ENCODE data around the gene MXD4. TPM values are rescaled to one million over a fixed set of nuclear protein-coding genes. Genes with fewer than 3 reads are reported as not detected.

Gene MXD4
- polyA plus RNA-seq, 4 donors = 24.0 to 46.7 (median 32.7) TPM

- no peak for DNase-seq
- no peaks in the 10 kb centered on the region for H3K27me3 ChIP-seq (ENCODE audit: control insufficient read depth in 3 of 3, insufficient read depth in 3 of 3, low read length in 3 of 3)
- H3K27ac ChIP-seq (ENCODE audit: low read depth in 1 of 3, low read length in 2 of 3) = no peak overlapping the region
- peaks cover 2 to 96% (median 10%) of the 10 kb centered on the region in 3 donors for H3K36me3 ChIP-seq (ENCODE audit: control insufficient read depth in 3 of 3, insufficient read depth in 2 of 3, low read depth in 1 of 3, low read length in 3 of 3)
- H3K4me3 ChIP-seq (ENCODE audit: low read depth in 1 of 3, low read length in 3 of 3) = no peak overlapping the region
- no peak for FAIRE-seq
- H3K9me3 ChIP-seq (ENCODE audit: control insufficient read depth in 2 of 2, insufficient read depth in 1 of 2, low read depth in 1 of 2, low read length in 1 of 2) = no peaks in the 10 kb centered on the region
- H3K4me1 ChIP-seq (ENCODE audit: control insufficient read depth in 3 of 3, insufficient read depth in 2 of 3, low read depth in 1 of 3, low read length in 2 of 3) = peaks cover 0 to 13% (median 6%) of the 10 kb centered on the region in 3 donors
- 82 to 89% (median 88%) methylated on average over 32 of the region's 32 CpGs for WGBS, 3 donors
Observed at GRCh38 chr4:2254665-2255500, 7.0 kb downstream of the MXD4 start.

GRCh38 chr4:2253160-2254084, 8.5 kb downstream of the MXD4 start:
- no peak overlapping the region for H3K4me3 ChIP-seq (ENCODE audit: low read depth in 1 of 3, low read length in 3 of 3)
- no peak overlapping the region for H3K27ac ChIP-seq (ENCODE audit: low read depth in 1 of 3, low read length in 2 of 3)
- H3K4me1 ChIP-seq (ENCODE audit: control insufficient read depth in 3 of 3, insufficient read depth in 2 of 3, low read depth in 1 of 3, low read length in 2 of 3) = peaks cover 0 to 10% (median 0%) of the 10 kb centered on the region in 3 donors
- FAIRE-seq (no peak), DNase-seq (no peak)
- H3K9me3 ChIP-seq (ENCODE audit: control insufficient read depth in 2 of 2, insufficient read depth in 1 of 2, low read depth in 1 of 2, low read length in 1 of 2) = no peaks in the 10 kb centered on the region
- 87 to 88% (median 87%) methylated on average over 30 to 32 of the region's 32 CpGs for WGBS, 3 donors
- H3K27me3 ChIP-seq (ENCODE audit: control insufficient read depth in 3 of 3, insufficient read depth in 3 of 3, low read length in 3 of 3) = no peaks in the 10 kb centered on the region
- H3K36me3 ChIP-seq (ENCODE audit: control insufficient read depth in 3 of 3, insufficient read depth in 2 of 3, low read depth in 1 of 3, low read length in 3 of 3) = peaks cover 2 to 96% (median 10%) of the 10 kb centered on the region in 3 donors

DNA sequence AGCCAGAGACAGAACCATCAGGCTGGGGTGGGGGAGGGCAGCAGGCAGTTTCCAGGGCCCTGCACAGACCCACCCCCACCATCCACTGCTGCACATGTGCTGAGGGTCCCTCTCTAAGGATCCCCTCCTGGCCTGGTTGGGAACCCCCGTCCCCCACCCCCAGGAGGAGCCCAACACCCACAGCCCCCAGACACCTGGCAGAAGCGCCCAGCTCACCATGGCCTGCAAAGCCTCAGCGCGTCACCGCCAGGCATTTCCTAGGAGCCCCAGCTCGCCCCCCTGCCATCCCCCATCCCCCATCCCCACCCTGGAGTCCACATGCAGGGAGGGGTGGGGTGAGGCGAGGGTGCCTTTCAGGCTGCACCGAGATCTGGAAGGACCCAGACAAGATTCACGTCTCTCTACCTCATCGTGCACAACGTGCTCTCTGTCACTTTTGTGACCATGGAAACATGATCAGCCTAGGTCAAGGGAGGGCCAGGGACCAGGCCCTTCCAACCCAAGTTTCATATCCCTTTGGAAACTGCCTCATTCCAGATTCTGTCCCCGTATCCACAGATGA, 9.3 kb downstream of the MXD4 start:
- H3K36me3 ChIP-seq (ENCODE audit: control insufficient read depth in 3 of 3, insufficient read depth in 2 of 3, low read depth in 1 of 3, low read length in 3 of 3) = peaks cover 2 to 96% (median 10%) of the 10 kb centered on the region in 3 donors
- no peak overlapping the region for H3K4me3 ChIP-seq (ENCODE audit: low read depth in 1 of 3, low read length in 3 of 3)
- WGBS, 3 donors = 84 to 94% (median 89%) methylated on average over 11 to 12 of the region's 12 CpGs
- H3K27me3 ChIP-seq (ENCODE audit: control insufficient read depth in 3 of 3, insufficient read depth in 3 of 3, low read length in 3 of 3) = no peaks in the 10 kb centered on the region
- DNase-seq (no peak), FAIRE-seq (no peak)
- no peaks in the 10 kb centered on the region for H3K9me3 ChIP-seq (ENCODE audit: control insufficient read depth in 2 of 2, insufficient read depth in 1 of 2, low read depth in 1 of 2, low read length in 1 of 2)
- peaks cover 0 to 10% (median 0%) of the 10 kb centered on the region in 3 donors for H3K4me1 ChIP-seq (ENCODE audit: control insufficient read depth in 3 of 3, insufficient read depth in 2 of 3, low read depth in 1 of 3, low read length in 2 of 3)
- H3K27ac ChIP-seq (ENCODE audit: low read depth in 1 of 3, low read length in 2 of 3) = no peak overlapping the region

DNA sequence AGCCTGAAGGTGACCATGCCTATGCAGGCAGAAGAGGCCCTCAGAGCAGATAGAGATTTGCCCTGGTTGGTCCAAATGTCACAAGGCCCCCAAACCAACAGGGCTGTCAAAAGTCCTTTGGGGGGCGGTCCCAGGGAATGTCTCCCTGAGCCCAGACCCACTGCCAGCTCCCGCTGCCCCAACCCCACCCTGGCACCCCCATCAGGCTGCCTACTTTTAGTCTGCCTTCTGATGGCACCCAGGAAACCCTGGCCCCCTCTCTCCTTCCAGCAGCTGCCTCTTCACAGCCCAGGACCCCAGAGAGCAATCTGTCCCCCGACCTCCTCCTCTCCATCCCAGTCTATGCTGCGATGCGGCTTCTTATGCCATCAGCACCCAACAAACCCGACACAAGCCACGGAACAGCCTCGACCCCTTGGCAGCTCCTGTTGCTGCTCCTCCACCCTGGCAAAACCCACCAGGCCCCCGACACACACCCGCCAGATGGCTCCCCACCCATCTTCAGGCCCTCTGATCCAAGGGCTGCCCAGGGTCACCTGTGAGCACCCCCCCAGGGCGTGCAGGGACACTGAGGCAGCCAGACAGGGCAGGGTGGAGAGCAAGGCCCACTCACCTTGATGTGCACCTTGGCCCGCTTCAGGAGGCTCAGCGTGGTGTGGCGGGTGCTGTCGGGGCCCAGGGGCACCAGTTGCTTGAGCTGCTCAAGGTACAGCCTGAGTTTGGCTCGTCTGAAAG, 9.9 kb downstream of the MXD4 start:
- Histone ChIP-seq H3K4me1 (ENCODE audit: control insufficient read depth in 3 of 3, insufficient read depth in 2 of 3, low read depth in 1 of 3, low read length in 2 of 3) (peaks cover 0 to 4% (median 0%) of the 10 kb centered on the region in 3 donors), H3K27me3 (ENCODE audit: control insufficient read depth in 3 of 3, insufficient read depth in 3 of 3, low read length in 3 of 3) (no peaks in the 10 kb centered on the region), H3K4me3 (ENCODE audit: low read depth in 1 of 3, low read length in 3 of 3) (no peak overlapping the region), H3K9me3 (ENCODE audit: control insufficient read depth in 2 of 2, insufficient read depth in 1 of 2, low read depth in 1 of 2, low read length in 1 of 2) (no peaks in the 10 kb centered on the region), H3K27ac (ENCODE audit: low read depth in 1 of 3, low read length in 2 of 3) (no peak overlapping the region), H3K36me3 (ENCODE audit: control insufficient read depth in 3 of 3, insufficient read depth in 2 of 3, low read depth in 1 of 3, low read length in 3 of 3) (peaks cover 2 to 96% (median 10%) of the 10 kb centered on the region in 3 donors)
- FAIRE-seq = no peak
- no peak for DNase-seq
- 92 to 95% (median 93%) methylated on average over 15 to 16 of the region's 16 CpGs for WGBS, 3 donors

GRCh38 chr4:2251073-2251794, 10.7 kb downstream of the MXD4 start:
- DNase-seq = no peak
- H3K36me3 ChIP-seq (ENCODE audit: control insufficient read depth in 3 of 3, insufficient read depth in 2 of 3, low read depth in 1 of 3, low read length in 3 of 3) = peaks cover 2 to 95% (median 10%) of the 10 kb centered on the region in 3 donors
- WGBS, 3 donors = 86 to 91% (median 88%) methylated on average over 25 of the region's 25 CpGs

DNA sequence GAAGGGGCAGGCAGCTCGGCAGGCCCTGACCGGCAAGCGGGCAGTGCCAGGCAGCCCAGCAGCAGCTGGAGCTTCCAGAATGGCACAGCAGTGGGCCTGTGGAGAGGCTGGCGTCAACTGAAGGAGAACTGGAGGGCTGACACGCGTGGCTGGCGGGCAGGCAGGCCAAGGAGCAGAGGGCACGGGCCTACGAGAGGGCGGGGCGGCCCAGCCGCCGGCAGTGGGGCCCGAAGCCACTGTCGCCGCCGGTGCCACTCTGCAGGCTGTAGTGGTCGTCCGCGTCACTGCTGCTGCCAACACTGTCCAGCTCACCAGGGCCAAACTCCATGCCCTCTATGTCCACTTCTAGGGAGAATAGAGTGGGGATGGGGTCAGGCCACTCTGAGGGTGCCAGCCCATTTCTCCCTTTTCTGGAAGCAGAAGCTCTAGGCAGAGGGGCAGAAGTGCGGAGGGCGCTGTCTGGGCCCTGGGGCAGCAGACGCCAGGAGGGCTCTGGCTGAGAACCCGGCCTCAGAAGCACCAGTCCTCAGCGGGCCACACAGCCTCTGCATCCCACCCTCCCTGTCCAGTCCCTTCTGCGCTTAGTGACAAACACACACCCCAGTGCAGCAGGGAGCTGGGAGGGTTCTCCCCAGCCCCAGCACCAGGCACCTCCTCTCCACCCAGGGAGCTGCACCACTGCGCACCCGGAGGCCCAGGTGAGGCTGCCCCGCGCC, 11.4 kb downstream of the MXD4 start:
- Histone ChIP-seq H3K4me1 (ENCODE audit: control insufficient read depth in 3 of 3, insufficient read depth in 2 of 3, low read depth in 1 of 3, low read length in 2 of 3) (peaks cover 0 to 6% (median 0%) of the 10 kb centered on the region in 3 donors), H3K4me3 (ENCODE audit: low read depth in 1 of 3, low read length in 3 of 3) (no peak overlapping the region), H3K27me3 (ENCODE audit: control insufficient read depth in 3 of 3, insufficient read depth in 3 of 3, low read length in 3 of 3) (no peaks in the 10 kb centered on the region), H3K9me3 (ENCODE audit: control insufficient read depth in 2 of 2, insufficient read depth in 1 of 2, low read depth in 1 of 2, low read length in 1 of 2) (no peaks in the 10 kb centered on the region), H3K27ac (ENCODE audit: low read depth in 1 of 3, low read length in 2 of 3) (no peak overlapping the region), H3K36me3 (ENCODE audit: control insufficient read depth in 3 of 3, insufficient read depth in 2 of 3, low read depth in 1 of 3, low read length in 3 of 3) (peaks cover 2 to 90% (median 10%) of the 10 kb centered on the region in 3 donors)
- no peak for DNase-seq
- 85 to 91% (median 90%) methylated on average over 25 to 30 of the region's 30 CpGs for WGBS, 3 donors
- no peak for FAIRE-seq

More at GRCh38 chr4:2251073-2251794, 10.7 kb downstream of the MXD4 start:
- H3K4me3 ChIP-seq (ENCODE audit: low read depth in 1 of 3, low read length in 3 of 3) = no peak overlapping the region
- no peak overlapping the region for H3K27ac ChIP-seq (ENCODE audit: low read depth in 1 of 3, low read length in 2 of 3)
- H3K27me3 ChIP-seq (ENCODE audit: control insufficient read depth in 3 of 3, insufficient read depth in 3 of 3, low read length in 3 of 3) = no peaks in the 10 kb centered on the region
- no peak for FAIRE-seq
- peaks cover 0 to under 1% (median 0%) of the 10 kb centered on the region in 3 donors for H3K4me1 ChIP-seq (ENCODE audit: control insufficient read depth in 3 of 3, insufficient read depth in 2 of 3, low read depth in 1 of 3, low read length in 2 of 3)
- H3K9me3 ChIP-seq (ENCODE audit: control insufficient read depth in 2 of 2, insufficient read depth in 1 of 2, low read depth in 1 of 2, low read length in 1 of 2) = no peaks in the 10 kb centered on the region
